CD8-positive, alpha-beta memory T cell (primary cell): ENCODE measurements around the gene FRK. TPM values are rescaled to one million over a fixed set of nuclear protein-coding genes. Genes with fewer than 3 reads are reported as not detected.
"Not testable (repeated sequence)": the region's sequence is repeated elsewhere in the genome, so short reads cannot be mapped to it uniquely, and the experiment has no call there.

Source experiments
- CTCF ChIA-PET: fragments of 350-600 bp; sonication (Branson Sonifier 250); formaldehyde crosslinking; loops from one replicate; lab custom pipeline; 2021; ENCODE audit warnings: antibody characterized with exemption; lab: Charles Lee
- POLR2A ChIA-PET: fragments of 350-600 bp; sonication (Branson Sonifier 250); formaldehyde crosslinking; loops from one replicate; lab custom pipeline; 2021; ENCODE audit warnings: antibody characterized with exemption; lab: Charles Lee
- DNase-seq, 5 donors: peaks; one replicate each; pipeline versions ENCODE4 v3.0.0 to v3.0.0-alpha.2; 2020 to 2022; ENCODE audit warnings: mixed read lengths in 1 of 5
- H3K27ac ChIP-seq: one replicate; pipeline ENCODE4 v1.7.0; 2013; ENCODE audit warnings: low read depth, mild to moderate bottlenecking, low read length, moderate library complexity
- H3K27me3 ChIP-seq: 2 replicates; pipeline ENCODE4 v1.7.0; 2013; ENCODE audit warnings: low read length, mild to moderate bottlenecking; ENCODE audit not compliant: insufficient read depth, poor library complexity, severe bottlenecking
- H3K36me3 ChIP-seq: 2 replicates; pipeline ENCODE4 v1.7.0; 2013; ENCODE audit warnings: mild to moderate bottlenecking, low read length, moderate library complexity; ENCODE audit not compliant: insufficient read depth
- H3K4me1 ChIP-seq: 2 replicates; pipeline ENCODE4 v1.7.0; 2013; ENCODE audit warnings: mild to moderate bottlenecking, low read length, moderate library complexity; ENCODE audit not compliant: insufficient read depth
- H3K4me3 ChIP-seq: 2 replicates; pipeline ENCODE4 v1.7.0; 2013; ENCODE audit warnings: mild to moderate bottlenecking, low read length
- H3K9me3 ChIP-seq: 2 replicates; pipeline ENCODE4 v1.7.0; 2013; ENCODE audit warnings: mild to moderate bottlenecking, low read length
- H3K27ac Mint-ChIP-seq, 8 donors: one replicate each; pipeline ENCODE4 v1.8.0; 2020 to 2021; ENCODE audit warnings: mixed read lengths in 8 of 8, mild to moderate bottlenecking in 6 of 8, inconsistent platforms in 3 of 8, moderate library complexity in 3 of 8
- H3K27me3 Mint-ChIP-seq, 2 donors: one replicate each; pipeline ENCODE4 v1.8.0; 2020 to 2021; ENCODE audit warnings: mixed read lengths in 2 of 2, mild to moderate bottlenecking in 1 of 2, moderate library complexity in 1 of 2
- H3K36me3 Mint-ChIP-seq, 3 donors: one replicate each; pipeline ENCODE4 v1.8.0; 2020 to 2021; ENCODE audit warnings: mixed read lengths in 3 of 3, inconsistent platforms in 1 of 3, mild to moderate bottlenecking in 1 of 3
- H3K4me1 Mint-ChIP-seq, 3 donors: one replicate each; pipeline ENCODE4 v1.8.0; 2020 to 2021; ENCODE audit warnings: mixed read lengths in 3 of 3, inconsistent platforms in 1 of 3, mild to moderate bottlenecking in 1 of 3
- H3K4me3 Mint-ChIP-seq, 7 donors: one replicate each; pipeline ENCODE4 v1.8.0; 2020 to 2021; ENCODE audit warnings: mixed read lengths in 7 of 7, mild to moderate bottlenecking in 6 of 7, moderate library complexity in 4 of 7, inconsistent platforms in 2 of 7
- H3K9me3 Mint-ChIP-seq, 5 donors: one replicate each; pipeline ENCODE4 v1.8.0; 2020 to 2022; ENCODE audit warnings: mixed read lengths in 5 of 5, mild to moderate bottlenecking in 3 of 5, moderate library complexity in 2 of 5, inconsistent platforms in 1 of 5
- polyA plus RNA-seq: library from polyadenylated mRNA; unstranded; fragments of 300-500 nt; fragmentation: Illumina TruSeq; gene quantifications from one replicate; pipeline ENCODE4 v1.2.3, GENCODE V29; 2021
- total RNA-seq, 2 experiments: library from RNA; stranded (reverse); gene quantifications; one replicate each; pipeline ENCODE4 v1.2.3, GENCODE V29; 2021

The FRK gene
- total and polyA plus RNA-seq, 3 experiments from 2014 or later, result 0.04 to 0.07 TPM; not detected in 1

- H3K27ac ChIP-seq, result no peak overlapping the region
- Mint-ChIP-seq H3K36me3 (no peaks in the 10 kb centered on the region), H3K4me1 (no peaks in the 10 kb centered on the region), H3K9me3 (no peaks in the 10 kb centered on the region), H3K27ac (no peak overlapping the region), H3K27me3 (no peaks in the 10 kb centered on the region), H3K4me3 (no peak overlapping the region)
- POLR2A ChIA-PET, result no interaction called here
- no peaks in the 10 kb centered on the region for H3K9me3 ChIP-seq
- DNase-seq, result no peak
- no peaks in the 10 kb centered on the region for H3K36me3 ChIP-seq
- no peak overlapping the region for H3K4me3 ChIP-seq
- CTCF ChIA-PET, result no interaction called here
- no peaks in the 10 kb centered on the region for H3K4me1 ChIP-seq
- no peaks in the 10 kb centered on the region for H3K27me3 ChIP-seq
Observed at GRCh38 chr6:115894426-115894992, 166.2 kb downstream of the FRK start.

GRCh38 chr6:115891750-115892149 lies 168.9 kb downstream of the FRK start:
- H3K27ac ChIP-seq, result no peak overlapping the region

GRCh38 chr6:115891111-115891669 lies 169.5 kb downstream of the FRK start:
- Mint-ChIP-seq H3K4me3 (no peak overlapping the region), H3K27me3 (no peaks in the 10 kb centered on the region), H3K9me3 (no peaks in the 10 kb centered on the region), H3K4me1 (no peaks in the 10 kb centered on the region), H3K36me3 (no peaks in the 10 kb centered on the region), H3K27ac (no peak overlapping the region)
- H3K4me1 ChIP-seq, result no peaks in the 10 kb centered on the region
- H3K27me3 ChIP-seq, result no peaks in the 10 kb centered on the region
- H3K27ac ChIP-seq, result no peak overlapping the region
- no peaks in the 10 kb centered on the region for H3K36me3 ChIP-seq
- CTCF ChIA-PET, result no interaction called here
- H3K4me3 ChIP-seq, result no peak overlapping the region
- no peak for DNase-seq
- POLR2A ChIA-PET, result no interaction called here
- no peaks in the 10 kb centered on the region for H3K9me3 ChIP-seq

More at GRCh38 chr6:115891750-115892149, 168.9 kb downstream of the FRK start:
- Histone ChIP-seq H3K9me3 (no peaks in the 10 kb centered on the region), H3K27me3 (no peaks in the 10 kb centered on the region), H3K36me3 (no peaks in the 10 kb centered on the region), H3K4me3 (no peak overlapping the region), H3K4me1 (no peaks in the 10 kb centered on the region)
- DNase-seq, result no peak
- no peaks in the 10 kb centered on the region for H3K9me3 Mint-ChIP-seq
- H3K36me3 Mint-ChIP-seq, result no peaks in the 10 kb centered on the region
- H3K27me3 Mint-ChIP-seq, result no peaks in the 10 kb centered on the region
- H3K4me3 Mint-ChIP-seq, result no peak overlapping the region
- CTCF ChIA-PET, result no interaction called here
- H3K27ac Mint-ChIP-seq, result no peak overlapping the region
- H3K4me1 Mint-ChIP-seq, result no peaks in the 10 kb centered on the region
- POLR2A ChIA-PET, result no interaction called here

- H3K27me3 ChIP-seq, result no peaks in the 10 kb centered on the region
- H3K36me3 ChIP-seq, result no peaks in the 10 kb centered on the region
- no peaks in the 10 kb centered on the region for H3K4me1 ChIP-seq
- H3K4me3 ChIP-seq, result no peak overlapping the region
- no peak overlapping the region for H3K4me3 Mint-ChIP-seq
- ChIA-PET POLR2A (no interaction called here), CTCF (no interaction called here)
- H3K9me3 ChIP-seq, result no peaks in the 10 kb centered on the region
- H3K27me3 Mint-ChIP-seq, result no peaks in the 10 kb centered on the region
- no peaks in the 10 kb centered on the region for H3K4me1 Mint-ChIP-seq
- H3K36me3 Mint-ChIP-seq, result no peaks in the 10 kb centered on the region
- H3K27ac ChIP-seq, result no peak overlapping the region
- H3K9me3 Mint-ChIP-seq, result no peaks in the 10 kb centered on the region
- no peak for DNase-seq
- H3K27ac Mint-ChIP-seq, result no peak overlapping the region
Observed at GRCh38 chr6:115890238-115890637, 170.5 kb downstream of the FRK start.

GRCh38 chr6:115888687-115889470 lies 171.8 kb downstream of the FRK start:
- H3K4me3 Mint-ChIP-seq, POLR2A ChIA-PET, H3K27me3 ChIP-seq, H3K9me3 Mint-ChIP-seq, H3K4me1 ChIP-seq, H3K9me3 ChIP-seq, CTCF ChIA-PET, H3K27ac Mint-ChIP-seq, H3K36me3 ChIP-seq, H3K27ac ChIP-seq, DNase-seq, H3K4me1 Mint-ChIP-seq, H3K4me3 ChIP-seq, H3K27me3 Mint-ChIP-seq, H3K36me3 Mint-ChIP-seq: not testable (repeated sequence)

GRCh38 chr6:115887891-115888290 lies 172.8 kb downstream of the FRK start:
- Mint-ChIP-seq H3K27ac (no peak overlapping the region), H3K27me3 (no peaks in the 10 kb centered on the region), H3K36me3 (no peaks in the 10 kb centered on the region), H3K4me3 (no peak overlapping the region), H3K4me1 (no peaks in the 10 kb centered on the region), H3K9me3 (no peaks in the 10 kb centered on the region)
- H3K27me3 ChIP-seq, result no peaks in the 10 kb centered on the region
- POLR2A ChIA-PET, result no interaction called here
- H3K36me3 ChIP-seq, result no peaks in the 10 kb centered on the region
- H3K4me1 ChIP-seq, result no peaks in the 10 kb centered on the region
- DNase-seq, result no peak
- CTCF ChIA-PET, result no interaction called here
- no peak overlapping the region for H3K4me3 ChIP-seq
- no peaks in the 10 kb centered on the region for H3K9me3 ChIP-seq
- no peak overlapping the region for H3K27ac ChIP-seq

GRCh38 chr6:115885636-115886366 lies 174.9 kb downstream of the FRK start:
- Histone ChIP-seq H3K9me3 (no peaks in the 10 kb centered on the region), H3K36me3 (no peaks in the 10 kb centered on the region), H3K4me3 (no peak overlapping the region), H3K4me1 (no peaks in the 10 kb centered on the region), H3K27ac (no peak overlapping the region), H3K27me3 (no peaks in the 10 kb centered on the region)
- Mint-ChIP-seq H3K9me3 (no peaks in the 10 kb centered on the region), H3K27ac (no peak overlapping the region), H3K27me3 (no peaks in the 10 kb centered on the region), H3K36me3 (no peaks in the 10 kb centered on the region), H3K4me3 (no peak overlapping the region), H3K4me1 (no peaks in the 10 kb centered on the region)
- ChIA-PET POLR2A (no interaction called here), CTCF (no interaction called here)
- DNase-seq, result no peak

GRCh38 chr6:115882771-115883170 lies 177.9 kb downstream of the FRK start:
- Histone ChIP-seq H3K9me3 (no peaks in the 10 kb centered on the region), H3K36me3 (no peaks in the 10 kb centered on the region), H3K27me3 (no peaks in the 10 kb centered on the region), H3K4me1 (no peaks in the 10 kb centered on the region), H3K4me3 (no peak overlapping the region), H3K27ac (no peak overlapping the region)
- no peaks in the 10 kb centered on the region for H3K4me1 Mint-ChIP-seq
- H3K36me3 Mint-ChIP-seq, result no peaks in the 10 kb centered on the region
- H3K9me3 Mint-ChIP-seq, result no peaks in the 10 kb centered on the region
- H3K27ac Mint-ChIP-seq, result no peak overlapping the region
- ChIA-PET POLR2A (no interaction called here), CTCF (no interaction called here)
- DNase-seq, result no peak
- no peaks in the 10 kb centered on the region for H3K27me3 Mint-ChIP-seq
- no peak overlapping the region for H3K4me3 Mint-ChIP-seq
